ENCODE data around the gene AP3B2.

The AP3B2 gene

DNA sequence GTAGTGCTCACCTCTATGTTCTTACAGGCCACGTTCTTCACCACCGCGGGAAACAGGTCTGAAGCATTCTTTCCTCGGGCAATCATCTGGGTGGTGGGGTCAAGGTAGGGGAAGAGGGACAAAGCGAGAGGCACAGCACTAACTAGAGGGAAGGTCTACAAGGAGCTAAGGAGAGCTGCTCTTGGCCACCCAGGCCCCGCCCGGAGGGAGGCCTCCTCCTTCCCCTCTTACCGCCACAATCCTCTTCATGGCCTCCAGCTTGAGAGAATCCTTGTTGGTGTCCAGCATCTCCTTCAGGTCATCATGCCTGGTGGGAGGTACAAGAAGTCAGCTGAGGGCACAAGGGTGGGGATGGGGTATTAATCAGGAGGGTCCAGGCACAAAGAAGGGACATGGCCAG, 20.5 kb downstream of the AP3B2 start:
- no peaks in the 10 kb centered on the region for H3K4me1 ChIP-seq (ENCODE audit: control insufficient read depth, insufficient read depth, low read length)
- no peak overlapping the region for H3K9ac ChIP-seq (ENCODE audit: low read length)
- no peak overlapping the region for H3K4me3 ChIP-seq (ENCODE audit: low read length)

DNA sequence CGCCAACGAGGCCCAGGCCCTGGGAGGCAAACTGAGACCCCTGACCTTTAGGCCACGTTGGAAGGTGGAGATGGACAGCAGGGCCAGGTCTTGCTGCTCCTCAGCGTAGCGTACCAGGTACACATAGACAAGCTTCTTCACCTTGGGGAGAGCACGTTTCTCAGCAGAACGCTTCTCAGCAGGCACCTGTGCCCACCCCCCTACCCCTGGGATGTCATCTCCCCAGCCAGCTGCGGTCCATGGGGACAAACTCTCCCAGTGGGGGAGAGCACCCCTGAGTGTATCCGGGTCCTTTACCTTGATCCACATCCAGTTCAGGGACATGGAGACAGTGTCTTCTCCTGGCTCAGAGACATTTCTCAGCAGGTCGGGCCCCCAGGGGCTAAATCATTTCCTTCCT, 21.0 kb downstream of the AP3B2 start:
- H3K27me3 ChIP-seq (ENCODE audit: control insufficient read depth, insufficient read depth, low read length) = no peaks in the 10 kb centered on the region
- no peaks in the 10 kb centered on the region for H3K9me3 ChIP-seq (ENCODE audit: control insufficient read depth, low read length)
- no peak overlapping the region for H3K4me3 ChIP-seq (ENCODE audit: low read length)
- no peak overlapping the region for H3K9ac ChIP-seq (ENCODE audit: low read length)
- H3K4me1 ChIP-seq (ENCODE audit: control insufficient read depth, insufficient read depth, low read length) = no peaks in the 10 kb centered on the region
- no peaks in the 10 kb centered on the region for H3K36me3 ChIP-seq (ENCODE audit: control insufficient read depth, insufficient read depth, low read length)

More for the DNA sequence above, 20.5 kb downstream of the AP3B2 start:
- Histone ChIP-seq H3K27me3 (ENCODE audit: control insufficient read depth, insufficient read depth, low read length) (no peaks in the 10 kb centered on the region), H3K9me3 (ENCODE audit: control insufficient read depth, low read length) (no peaks in the 10 kb centered on the region), H3K36me3 (ENCODE audit: control insufficient read depth, insufficient read depth, low read length) (no peaks in the 10 kb centered on the region)

DNA sequence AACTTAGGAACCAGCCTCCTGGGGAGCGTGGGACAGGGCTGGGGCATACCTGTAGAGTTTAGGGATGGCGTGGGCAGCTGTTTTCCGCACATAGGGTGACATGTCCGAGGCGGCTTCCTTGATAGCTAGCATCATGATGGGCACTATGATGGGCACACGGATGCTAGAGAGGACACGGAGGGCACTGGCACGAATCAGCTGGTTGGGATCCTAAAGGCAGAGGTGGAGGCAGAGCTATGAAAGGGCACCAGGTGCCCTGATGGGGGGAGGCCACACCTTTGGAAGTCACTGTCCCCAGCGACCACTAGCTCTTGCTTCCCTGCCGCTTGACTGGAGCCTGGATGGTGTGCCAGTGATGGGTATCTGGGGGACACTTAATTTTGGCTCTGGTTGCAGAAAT, 28.3 kb downstream of the AP3B2 start:
- Histone ChIP-seq H3K4me1 (ENCODE audit: control insufficient read depth, insufficient read depth, low read length) (peaks cover 5% of the 10 kb centered on the region), H3K4me3 (ENCODE audit: low read length) (no peak overlapping the region), H3K36me3 (ENCODE audit: control insufficient read depth, insufficient read depth, low read length) (no peaks in the 10 kb centered on the region), H3K27me3 (ENCODE audit: control insufficient read depth, insufficient read depth, low read length) (peaks cover 17% of the 10 kb centered on the region), H3K9me3 (ENCODE audit: control insufficient read depth, low read length) (no peaks in the 10 kb centered on the region), H3K9ac (ENCODE audit: low read length) (no peak overlapping the region)

DNA sequence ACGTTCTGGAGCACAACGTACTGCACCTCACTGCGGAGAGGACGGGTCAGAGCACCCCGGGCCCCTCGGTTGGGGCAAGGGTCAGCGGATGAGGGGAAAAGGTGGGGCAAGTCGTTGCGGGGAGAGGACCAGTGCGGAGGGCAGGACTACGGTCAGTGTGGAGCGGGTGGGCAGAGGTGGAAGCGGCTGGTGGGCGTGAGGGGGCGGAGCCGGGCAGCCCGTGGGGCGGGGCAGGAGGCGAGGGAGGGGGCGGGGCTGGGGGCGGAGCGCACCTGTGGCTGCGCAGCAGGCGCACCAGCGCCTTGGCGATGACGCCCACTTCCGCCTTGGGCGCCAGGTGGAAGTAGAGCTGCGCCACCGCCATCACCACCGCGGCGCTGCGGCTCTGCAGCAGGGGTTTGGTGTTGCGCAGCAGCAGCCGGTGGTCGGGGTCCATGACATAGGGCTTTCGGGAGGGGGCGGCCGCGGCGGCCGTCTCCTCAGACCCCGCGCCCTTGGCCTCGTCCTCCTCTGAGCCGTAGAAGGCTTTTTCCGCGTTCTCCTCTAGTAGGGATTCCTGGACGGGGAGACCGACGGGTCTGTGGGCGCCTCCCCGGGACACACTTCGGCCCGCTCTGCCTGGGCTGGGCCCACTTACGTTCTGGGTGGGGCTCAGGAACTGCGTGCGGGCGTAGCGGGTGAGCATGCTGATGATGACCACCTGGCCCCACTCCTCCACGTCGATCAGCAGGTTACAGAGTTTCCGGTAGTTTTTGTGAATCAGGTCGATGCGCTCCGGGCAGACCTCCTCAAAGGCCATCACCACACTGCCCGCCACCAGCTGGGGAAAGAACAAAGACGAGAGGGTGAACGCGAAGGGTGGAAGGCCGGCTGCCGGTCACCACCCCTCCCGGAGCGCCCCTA, 29.2 kb downstream of the AP3B2 start:
- H3K9me3 ChIP-seq (ENCODE audit: control insufficient read depth, low read length) = no peaks in the 10 kb centered on the region
- peak overlapping the region; percentile 53 for H3K9ac ChIP-seq (ENCODE audit: low read length)
- peak overlapping the region; percentile 43 for H3K4me3 ChIP-seq (ENCODE audit: low read length)
- peaks cover 5% of the 10 kb centered on the region for H3K4me1 ChIP-seq (ENCODE audit: control insufficient read depth, insufficient read depth, low read length)
- no peaks in the 10 kb centered on the region for H3K36me3 ChIP-seq (ENCODE audit: control insufficient read depth, insufficient read depth, low read length)
- H3K27me3 ChIP-seq (ENCODE audit: control insufficient read depth, insufficient read depth, low read length) = peaks cover 17% of the 10 kb centered on the region

DNA sequence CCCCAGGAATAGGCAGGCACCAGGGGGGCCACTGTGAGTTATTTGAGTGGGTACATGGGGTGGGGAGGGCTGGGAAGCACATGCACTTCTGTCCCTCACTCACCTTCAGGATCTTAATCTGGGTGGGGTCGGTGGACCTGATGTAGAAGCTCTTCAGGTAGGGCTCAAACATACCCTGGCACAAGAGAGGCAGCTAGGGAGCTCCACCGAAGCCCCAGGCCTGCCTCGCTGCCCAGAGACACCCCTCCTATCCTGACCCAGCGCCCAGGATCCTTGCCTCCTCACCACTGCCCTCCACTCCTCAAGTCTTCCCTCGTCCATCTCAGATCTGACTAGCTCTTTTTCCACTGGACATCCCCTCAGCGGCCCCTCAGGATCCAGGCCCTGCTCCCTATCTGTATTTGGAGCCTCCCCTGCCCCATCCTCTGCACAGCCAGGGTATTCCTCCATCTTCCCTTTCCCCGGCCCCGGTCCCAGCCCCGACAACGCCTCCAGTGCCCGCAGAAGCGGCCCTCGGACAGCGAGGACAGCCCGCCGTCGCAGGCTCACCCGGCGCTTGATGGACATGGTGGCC, 30.0 kb downstream of the AP3B2 start:
- Histone ChIP-seq H3K9ac (ENCODE audit: low read length) (no peak overlapping the region), H3K36me3 (ENCODE audit: control insufficient read depth, insufficient read depth, low read length) (no peaks in the 10 kb centered on the region), H3K9me3 (ENCODE audit: control insufficient read depth, low read length) (no peaks in the 10 kb centered on the region), H3K4me3 (ENCODE audit: low read length) (no peak overlapping the region), H3K27me3 (ENCODE audit: control insufficient read depth, insufficient read depth, low read length) (peaks cover 17% of the 10 kb centered on the region), H3K4me1 (ENCODE audit: control insufficient read depth, insufficient read depth, low read length) (peaks cover 5% of the 10 kb centered on the region)

DNA sequence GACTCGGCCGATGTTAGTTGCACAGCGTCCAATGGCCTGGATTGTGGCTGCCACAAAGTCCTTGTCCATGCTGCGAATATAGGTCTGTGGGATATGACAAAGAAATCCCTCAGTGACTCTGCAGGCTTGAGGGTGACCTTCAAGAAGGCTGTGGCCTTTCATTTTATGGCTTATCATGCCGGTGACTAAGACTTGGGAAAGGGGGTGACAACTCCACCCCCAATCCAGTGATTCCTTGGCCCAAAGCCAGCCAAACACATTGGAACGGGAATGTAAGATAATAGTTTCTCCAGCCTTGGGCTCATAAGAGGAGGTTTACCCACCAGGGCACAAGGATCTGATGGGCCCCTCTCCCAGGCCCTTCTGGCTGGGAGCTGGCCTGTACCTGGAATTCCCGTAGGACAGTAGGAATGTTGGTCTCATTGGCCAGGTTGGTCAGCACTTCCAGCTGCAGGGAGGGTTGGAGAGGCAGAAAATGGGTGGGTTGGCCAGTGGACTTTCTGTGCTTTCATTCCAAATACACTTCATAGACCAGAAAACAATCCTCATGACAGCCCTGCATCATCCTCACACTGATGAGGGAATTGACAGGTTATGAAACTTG, 31.9 kb downstream of the AP3B2 start:
- Histone ChIP-seq H3K4me1 (ENCODE audit: control insufficient read depth, insufficient read depth, low read length) (peaks cover 5% of the 10 kb centered on the region), H3K27me3 (ENCODE audit: control insufficient read depth, insufficient read depth, low read length) (peaks cover 17% of the 10 kb centered on the region), H3K36me3 (ENCODE audit: control insufficient read depth, insufficient read depth, low read length) (no peaks in the 10 kb centered on the region), H3K9ac (ENCODE audit: low read length) (no peak overlapping the region), H3K4me3 (ENCODE audit: low read length) (no peak overlapping the region), H3K9me3 (ENCODE audit: control insufficient read depth, low read length) (no peaks in the 10 kb centered on the region)

DNA sequence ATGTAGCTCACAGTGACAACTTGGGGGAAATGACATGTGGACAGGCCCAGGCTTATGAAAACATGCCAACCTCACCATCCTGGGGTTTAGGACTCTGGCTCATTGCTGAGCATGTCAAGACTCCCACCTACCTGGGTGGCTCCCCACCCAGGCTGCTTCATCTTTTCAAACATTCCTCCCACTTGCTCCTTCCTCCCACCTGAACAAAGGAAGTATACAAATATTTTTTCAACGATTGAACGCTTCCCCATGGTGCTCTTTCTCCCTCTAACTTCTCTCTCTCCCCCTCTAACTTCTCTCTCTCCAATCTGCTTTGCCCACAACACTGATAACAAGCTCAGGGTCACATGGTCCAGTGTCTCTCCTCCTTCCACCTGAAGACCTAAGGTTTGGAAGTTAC, 34.8 kb downstream of the AP3B2 start:
- H3K4me1 ChIP-seq (ENCODE audit: control insufficient read depth, insufficient read depth, low read length) = no peaks in the 10 kb centered on the region
- H3K36me3 ChIP-seq (ENCODE audit: control insufficient read depth, insufficient read depth, low read length) = no peaks in the 10 kb centered on the region
- H3K4me3 ChIP-seq (ENCODE audit: low read length) = no peak overlapping the region
- H3K9me3 ChIP-seq (ENCODE audit: control insufficient read depth, low read length) = no peaks in the 10 kb centered on the region
- peaks cover 7% of the 10 kb centered on the region for H3K27me3 ChIP-seq (ENCODE audit: control insufficient read depth, insufficient read depth, low read length)
- H3K9ac ChIP-seq (ENCODE audit: low read length) = no peak overlapping the region

DNA sequence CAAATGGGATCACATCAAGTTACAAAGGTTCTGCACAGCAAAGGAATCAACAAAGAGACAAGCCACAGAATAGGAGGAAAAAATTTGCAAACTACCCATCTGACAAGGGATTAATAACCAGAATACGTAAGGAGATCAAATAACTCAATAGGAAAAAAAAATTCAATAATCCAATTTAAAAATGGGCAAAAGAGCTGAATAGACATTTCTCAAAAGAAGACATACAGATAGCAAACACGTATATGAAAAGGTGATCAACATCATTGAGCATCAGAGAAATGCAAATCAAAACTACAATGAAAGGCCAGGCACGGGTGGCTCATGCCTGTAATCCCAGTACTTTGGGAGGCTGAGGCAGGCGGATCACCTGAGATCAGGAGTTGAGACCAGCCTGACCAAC, 39.0 kb downstream of the AP3B2 start:
- Histone ChIP-seq H3K9me3 (ENCODE audit: control insufficient read depth, low read length) (no peaks in the 10 kb centered on the region), H3K36me3 (ENCODE audit: control insufficient read depth, insufficient read depth, low read length) (no peaks in the 10 kb centered on the region), H3K27me3 (ENCODE audit: control insufficient read depth, insufficient read depth, low read length) (no peaks in the 10 kb centered on the region), H3K4me1 (ENCODE audit: control insufficient read depth, insufficient read depth, low read length) (no peaks in the 10 kb centered on the region), H3K4me3 (ENCODE audit: low read length) (no peak overlapping the region), H3K9ac (ENCODE audit: low read length) (no peak overlapping the region)

DNA sequence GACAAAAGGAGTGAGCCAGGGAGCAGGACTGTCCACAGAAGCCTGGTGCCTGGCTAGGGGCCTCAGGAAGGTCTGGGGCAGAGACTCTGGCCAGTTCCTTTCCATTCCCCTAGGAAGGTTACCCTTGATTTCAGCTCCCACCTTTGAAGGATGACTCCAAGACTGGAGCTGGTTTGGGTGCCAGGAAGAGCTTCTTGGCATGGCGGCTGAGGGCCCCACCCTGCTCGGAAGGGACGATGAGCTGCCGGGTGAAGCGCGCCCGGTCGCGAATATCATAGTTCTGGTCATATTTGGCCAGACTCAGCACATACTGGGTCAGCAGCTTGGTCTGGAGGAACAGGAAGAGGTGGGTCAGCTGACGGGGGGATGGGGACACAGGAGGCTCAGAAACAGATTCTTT, 43.1 kb downstream of the AP3B2 start:
- Histone ChIP-seq H3K27me3 (ENCODE audit: control insufficient read depth, insufficient read depth, low read length) (no peaks in the 10 kb centered on the region), H3K9ac (ENCODE audit: low read length) (no peak overlapping the region), H3K4me3 (ENCODE audit: low read length) (no peak overlapping the region), H3K4me1 (ENCODE audit: control insufficient read depth, insufficient read depth, low read length) (no peaks in the 10 kb centered on the region), H3K9me3 (ENCODE audit: control insufficient read depth, low read length) (no peaks in the 10 kb centered on the region), H3K36me3 (ENCODE audit: control insufficient read depth, insufficient read depth, low read length) (no peaks in the 10 kb centered on the region)

DNA sequence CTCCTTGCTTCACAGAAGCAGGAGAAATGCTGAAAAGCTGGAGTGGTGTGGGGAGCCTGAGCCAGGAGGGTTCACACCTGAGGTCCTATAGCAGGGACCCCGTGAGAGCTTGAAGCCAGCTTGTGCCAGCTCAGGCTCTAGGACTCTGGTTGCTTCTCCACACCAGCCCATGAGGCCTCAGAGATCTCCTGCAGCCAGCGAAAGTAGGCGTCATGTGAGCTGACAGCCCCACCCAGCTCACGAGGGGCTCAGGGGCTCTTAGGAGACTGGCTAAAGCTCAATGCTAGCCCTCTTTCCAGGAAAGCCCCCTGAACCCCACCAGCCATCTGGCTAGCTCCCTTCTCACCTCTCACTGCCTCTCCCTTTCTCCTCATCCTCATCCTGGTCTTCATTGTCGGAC, 45.7 kb downstream of the AP3B2 start:
- Histone ChIP-seq H3K36me3 (ENCODE audit: control insufficient read depth, insufficient read depth, low read length) (no peaks in the 10 kb centered on the region), H3K27me3 (ENCODE audit: control insufficient read depth, insufficient read depth, low read length) (no peaks in the 10 kb centered on the region), H3K9ac (ENCODE audit: low read length) (no peak overlapping the region), H3K9me3 (ENCODE audit: control insufficient read depth, low read length) (no peaks in the 10 kb centered on the region), H3K4me3 (ENCODE audit: low read length) (no peak overlapping the region), H3K4me1 (ENCODE audit: control insufficient read depth, insufficient read depth, low read length) (no peaks in the 10 kb centered on the region)

DNA sequence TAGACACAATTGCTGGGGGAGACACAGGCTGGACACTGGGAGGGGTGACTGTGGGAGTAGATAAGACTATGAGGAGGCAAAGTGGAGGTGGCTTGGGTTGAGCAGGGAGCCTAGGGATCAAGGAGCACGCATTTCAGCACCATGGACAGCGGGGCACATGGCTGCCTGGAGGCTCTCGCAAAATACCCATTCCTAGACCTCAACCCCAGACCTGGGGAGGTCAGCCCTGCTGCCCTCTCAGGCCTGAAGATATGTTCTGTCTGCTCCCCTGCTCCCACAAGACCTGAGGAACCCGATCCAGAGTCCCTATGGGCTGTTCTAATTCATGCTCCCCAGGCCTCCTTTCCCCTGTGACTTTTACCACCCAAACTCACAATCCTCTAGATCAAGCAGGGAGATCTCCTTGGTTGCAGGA, 46.5 kb downstream of the AP3B2 start:
- Histone ChIP-seq H3K9ac (ENCODE audit: low read length) (no peak overlapping the region), H3K9me3 (ENCODE audit: control insufficient read depth, low read length) (no peaks in the 10 kb centered on the region), H3K4me1 (ENCODE audit: control insufficient read depth, insufficient read depth, low read length) (no peaks in the 10 kb centered on the region), H3K27me3 (ENCODE audit: control insufficient read depth, insufficient read depth, low read length) (no peaks in the 10 kb centered on the region), H3K4me3 (ENCODE audit: low read length) (no peak overlapping the region), H3K36me3 (ENCODE audit: control insufficient read depth, insufficient read depth, low read length) (no peaks in the 10 kb centered on the region)

DNA sequence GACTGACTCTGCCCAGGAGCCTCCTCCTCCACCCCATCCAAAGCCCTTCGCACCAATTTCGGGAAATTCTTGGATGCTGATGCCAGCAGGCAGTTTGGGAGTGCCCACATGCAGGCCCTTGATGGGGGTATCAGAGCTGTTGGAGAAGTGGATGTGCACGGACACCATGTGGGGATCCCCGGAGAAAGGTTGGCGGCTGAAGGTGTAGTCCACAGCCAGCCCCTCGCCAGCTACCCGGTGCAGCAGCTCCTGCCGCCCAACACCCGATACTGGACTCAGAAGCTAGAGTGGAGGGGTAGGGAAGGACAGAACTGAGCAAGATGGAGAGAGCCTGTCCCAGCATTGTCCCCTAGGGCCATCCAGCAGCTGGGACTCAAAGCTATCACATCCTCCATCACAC, 47.0 kb downstream of the AP3B2 start:
- H3K9me3 ChIP-seq (ENCODE audit: control insufficient read depth, low read length) = no peaks in the 10 kb centered on the region
- no peak overlapping the region for H3K9ac ChIP-seq (ENCODE audit: low read length)
- no peaks in the 10 kb centered on the region for H3K4me1 ChIP-seq (ENCODE audit: control insufficient read depth, insufficient read depth, low read length)
- H3K4me3 ChIP-seq (ENCODE audit: low read length) = no peak overlapping the region
- no peaks in the 10 kb centered on the region for H3K27me3 ChIP-seq (ENCODE audit: control insufficient read depth, insufficient read depth, low read length)
- no peaks in the 10 kb centered on the region for H3K36me3 ChIP-seq (ENCODE audit: control insufficient read depth, insufficient read depth, low read length)

Data from mucosa of stomach (tissue), 1 donor.